Calu3 (cell line): Measurements from ENCODE around the gene EYS. TPM values are rescaled to one million over a fixed set of nuclear protein-coding genes. Genes with fewer than 3 reads are reported as not detected.

Experiments
- BruUV-seq: library from RNA; stranded (reverse); fragments of 400-500 nt; replicated peaks from 2 replicates; lab custom pipeline; 2021; lab: Mats Ljungman, UMichigan
- CTCF ChIA-PET: fragments of 300-600 bp; sonication (Branson Sonifier 250); formaldehyde crosslinking; loops from one replicate; lab custom pipeline; 2022; ENCODE audit warnings: antibody characterized with exemption; lab: Charles Lee
- DNase-seq: peaks from one replicate; pipeline ENCODE4 v3.0.0; 2022
- H3K27ac Mint-ChIP-seq: one replicate; pipeline ENCODE4 v1.8.0; 2022; ENCODE audit warnings: mixed read lengths; ENCODE audit not compliant: unreplicated experiment
- H3K27me3 Mint-ChIP-seq: one replicate; pipeline ENCODE4 v1.8.0; 2022; ENCODE audit warnings: mixed read lengths; ENCODE audit not compliant: unreplicated experiment
- H3K36me3 Mint-ChIP-seq: one replicate; pipeline ENCODE4 v1.8.0; 2022; ENCODE audit warnings: mild to moderate bottlenecking, moderate library complexity, mixed read lengths; ENCODE audit not compliant: insufficient read depth, unreplicated experiment
- H3K4me1 Mint-ChIP-seq: one replicate; pipeline ENCODE4 v1.8.0; 2022; ENCODE audit warnings: mild to moderate bottlenecking, low read depth, mixed read lengths; ENCODE audit not compliant: unreplicated experiment
- H3K4me3 Mint-ChIP-seq: one replicate; pipeline ENCODE4 v1.8.0; 2022; ENCODE audit warnings: mild to moderate bottlenecking, low read depth, moderate library complexity, mixed read lengths; ENCODE audit not compliant: unreplicated experiment
- H3K9me3 Mint-ChIP-seq: one replicate; pipeline ENCODE4 v1.8.0; 2022; ENCODE audit warnings: low read depth, mixed read lengths; ENCODE audit not compliant: unreplicated experiment
- intact Hi-C: fragments of 100-400 bp; cut with micrococcal nuclease; formaldehyde crosslinking; loops from one replicate; pipeline ENCODE4 v1.10.0; 2022; ENCODE audit not compliant: unreplicated experiment
- total RNA-seq: library from RNA; stranded (reverse); gene quantifications from 2 replicates; pipeline ENCODE4 v1.2.3, GENCODE V29; 2022
- TF ChIP-seq, protein P1 (sequence below): fragments of 200-600 bp; IDR thresholded peaks from one replicate; pipeline ENCODE4 v1.8.0; 2022; ENCODE audit warnings: antibody characterized with exemption; ENCODE audit not compliant: unreplicated experiment

Gene EYS
- total RNA-seq, 1 experiment from 2014 or later: not detected

- H3K27me3 Mint-ChIP-seq: no peaks in the 10 kb centered on the region
- peaks cover 9% of the 10 kb centered on the region for H3K4me1 Mint-ChIP-seq
- no peak for DNase-seq
- intact Hi-C loops: loop anchor here (5.0 to 10.0 kb wide), 2 partner anchors 35 to 322 kb away; no protein-coding TSS in a partner anchor
- H3K27ac Mint-ChIP-seq: no peak overlapping the region
- H3K9me3 Mint-ChIP-seq: no peaks in the 10 kb centered on the region
- H3K36me3 Mint-ChIP-seq: peaks cover 4% of the 10 kb centered on the region
- TF ChIP-seq, protein P1, sequence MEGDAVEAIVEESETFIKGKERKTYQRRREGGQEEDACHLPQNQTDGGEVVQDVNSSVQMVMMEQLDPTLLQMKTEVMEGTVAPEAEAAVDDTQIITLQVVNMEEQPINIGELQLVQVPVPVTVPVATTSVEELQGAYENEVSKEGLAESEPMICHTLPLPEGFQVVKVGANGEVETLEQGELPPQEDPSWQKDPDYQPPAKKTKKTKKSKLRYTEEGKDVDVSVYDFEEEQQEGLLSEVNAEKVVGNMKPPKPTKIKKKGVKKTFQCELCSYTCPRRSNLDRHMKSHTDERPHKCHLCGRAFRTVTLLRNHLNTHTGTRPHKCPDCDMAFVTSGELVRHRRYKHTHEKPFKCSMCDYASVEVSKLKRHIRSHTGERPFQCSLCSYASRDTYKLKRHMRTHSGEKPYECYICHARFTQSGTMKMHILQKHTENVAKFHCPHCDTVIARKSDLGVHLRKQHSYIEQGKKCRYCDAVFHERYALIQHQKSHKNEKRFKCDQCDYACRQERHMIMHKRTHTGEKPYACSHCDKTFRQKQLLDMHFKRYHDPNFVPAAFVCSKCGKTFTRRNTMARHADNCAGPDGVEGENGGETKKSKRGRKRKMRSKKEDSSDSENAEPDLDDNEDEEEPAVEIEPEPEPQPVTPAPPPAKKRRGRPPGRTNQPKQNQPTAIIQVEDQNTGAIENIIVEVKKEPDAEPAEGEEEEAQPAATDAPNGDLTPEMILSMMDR: no peak
- H3K4me3 Mint-ChIP-seq: no peak overlapping the region
- CTCF ChIA-PET: interaction anchor here (0.6 kb wide), 1 partner anchor 50 kb away, joined by 3 read pairs; no protein-coding TSS in a partner anchor
- no TSS peak for BruUV-seq
Measured at GRCh38 chr6:63677282-63677681, 2029.7 kb downstream of the EYS start.

DNA sequence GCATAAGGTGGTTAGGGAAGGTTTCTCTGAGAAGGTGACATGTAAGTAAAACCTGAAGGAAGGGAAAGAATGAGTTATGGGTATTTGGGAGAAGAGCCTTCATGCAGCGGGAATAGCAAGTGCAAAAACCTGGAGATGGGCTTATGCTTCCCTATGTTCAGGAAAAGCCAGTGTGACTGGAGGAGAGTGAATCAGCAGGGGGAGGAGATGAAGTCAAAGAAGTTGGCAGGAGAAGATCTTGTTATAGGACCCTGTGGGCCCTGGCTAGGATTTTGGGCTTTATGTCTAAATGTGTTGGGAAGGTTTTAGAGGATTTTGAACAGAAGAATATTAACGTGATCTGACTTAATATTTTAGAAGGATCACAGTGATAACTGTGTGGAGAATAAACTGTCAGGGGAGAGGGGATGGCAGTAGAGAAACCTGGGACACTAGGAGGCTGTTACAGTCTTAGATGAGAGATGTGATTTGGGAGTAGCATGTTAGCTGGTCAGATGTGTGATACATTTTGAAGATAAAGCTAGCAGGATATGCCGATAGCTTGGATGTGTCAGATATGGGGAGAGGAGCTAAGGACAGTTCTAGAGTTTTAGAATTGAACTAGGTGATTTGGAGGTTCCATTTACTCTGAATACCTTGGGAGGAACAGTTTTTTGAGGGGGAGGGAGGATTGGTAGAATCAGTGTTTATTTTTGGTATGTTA, 2030.5 kb downstream of the EYS start:
- DNase-seq: no peak
- Mint-ChIP-seq H3K4me3 (no peak overlapping the region), H3K27ac (no peak overlapping the region), H3K4me1 (peaks cover 9% of the 10 kb centered on the region), H3K27me3 (no peaks in the 10 kb centered on the region), H3K36me3 (peaks cover 4% of the 10 kb centered on the region), H3K9me3 (no peaks in the 10 kb centered on the region)
- intact Hi-C loops: loop anchor here (5.0 to 10.0 kb wide), 2 partner anchors 34 to 322 kb away; no protein-coding TSS in a partner anchor
- BruUV-seq: no TSS peak
- CTCF ChIA-PET: no interaction called here
- TF ChIP-seq, protein P1: no peak

DNA sequence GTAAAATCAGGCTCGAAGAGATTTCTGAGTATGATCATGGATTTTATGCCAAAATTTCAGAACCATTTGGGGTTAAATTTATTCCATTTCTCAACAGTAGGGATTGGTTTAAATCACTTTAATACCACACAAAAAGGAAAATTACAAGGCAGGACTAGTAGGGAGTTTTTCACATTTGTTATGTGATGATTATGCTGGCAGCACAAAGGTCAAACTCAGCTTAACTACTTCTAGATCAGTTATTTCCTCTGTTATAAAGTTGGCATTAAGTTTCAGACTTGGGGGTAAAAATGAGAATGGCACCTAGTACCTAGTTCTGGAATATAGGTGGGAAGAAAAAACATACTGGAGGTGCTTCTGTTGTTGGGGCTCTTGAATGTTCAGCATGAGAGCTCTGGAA, 2031.9 kb downstream of the EYS start:
- no peak overlapping the region for H3K27ac Mint-ChIP-seq
- CTCF ChIA-PET: no interaction called here
- TF ChIP-seq, protein P1: no peak
- BruUV-seq: no TSS peak
- H3K9me3 Mint-ChIP-seq: no peaks in the 10 kb centered on the region
- DNase-seq: no peak
- H3K4me3 Mint-ChIP-seq: no peak overlapping the region
- H3K4me1 Mint-ChIP-seq: peaks cover 9% of the 10 kb centered on the region
- intact Hi-C loops: loop anchor here (5.0 to 10.0 kb wide), 2 partner anchors 33 to 320 kb away; no protein-coding TSS in a partner anchor
- no peaks in the 10 kb centered on the region for H3K36me3 Mint-ChIP-seq
- H3K27me3 Mint-ChIP-seq: no peaks in the 10 kb centered on the region

- no peaks in the 10 kb centered on the region for H3K36me3 Mint-ChIP-seq
- intact Hi-C loops: loop anchor here (5.0 to 10.0 kb wide), 2 partner anchors 32 to 320 kb away; no protein-coding TSS in a partner anchor
- CTCF ChIA-PET: no interaction called here
Measured at GRCh38 chr6:63674635-63675034, 2032.4 kb downstream of the EYS start.

More at GRCh38 chr6:63674635-63675034, 2032.4 kb downstream of the EYS start:
- Mint-ChIP-seq H3K4me3 (no peak overlapping the region), H3K9me3 (no peaks in the 10 kb centered on the region), H3K27me3 (no peaks in the 10 kb centered on the region), H3K4me1 (peaks cover 9% of the 10 kb centered on the region), H3K27ac (no peak overlapping the region)
- no TSS peak for BruUV-seq
- TF ChIP-seq, protein P1: no peak
- no peak for DNase-seq
